ENCODE results near the gene AP1M2.

Gene AP1M2

DNA sequence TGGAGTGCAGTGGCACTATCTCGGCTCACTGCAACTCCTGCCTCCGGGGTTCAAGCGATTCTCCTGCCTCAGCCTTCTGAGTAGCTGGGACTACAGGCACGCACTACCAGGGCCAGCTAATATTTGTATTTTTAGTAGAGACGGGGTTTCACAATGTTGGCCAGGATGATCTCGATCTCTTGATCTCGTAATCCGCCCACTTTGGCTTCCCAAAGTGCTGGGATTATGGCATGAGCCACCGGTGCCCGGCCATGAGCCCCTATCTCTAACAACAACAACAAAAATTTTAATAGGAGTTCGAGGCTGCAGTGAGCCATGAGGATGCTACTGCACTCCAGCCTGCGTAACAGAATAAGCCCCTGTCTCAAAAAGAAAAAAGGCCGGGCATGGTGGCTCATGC, 5.0 kb downstream of the AP1M2 start:
- TF ChIP-seq GATA3 (IDR thresholded peaks at IDR 0.05; ENCODE audit: low read depth, low read length) (no peak), GATA2 (IDR thresholded peaks at IDR 0.05; ENCODE audit: low read depth, low read length) (no peak)

DNA sequence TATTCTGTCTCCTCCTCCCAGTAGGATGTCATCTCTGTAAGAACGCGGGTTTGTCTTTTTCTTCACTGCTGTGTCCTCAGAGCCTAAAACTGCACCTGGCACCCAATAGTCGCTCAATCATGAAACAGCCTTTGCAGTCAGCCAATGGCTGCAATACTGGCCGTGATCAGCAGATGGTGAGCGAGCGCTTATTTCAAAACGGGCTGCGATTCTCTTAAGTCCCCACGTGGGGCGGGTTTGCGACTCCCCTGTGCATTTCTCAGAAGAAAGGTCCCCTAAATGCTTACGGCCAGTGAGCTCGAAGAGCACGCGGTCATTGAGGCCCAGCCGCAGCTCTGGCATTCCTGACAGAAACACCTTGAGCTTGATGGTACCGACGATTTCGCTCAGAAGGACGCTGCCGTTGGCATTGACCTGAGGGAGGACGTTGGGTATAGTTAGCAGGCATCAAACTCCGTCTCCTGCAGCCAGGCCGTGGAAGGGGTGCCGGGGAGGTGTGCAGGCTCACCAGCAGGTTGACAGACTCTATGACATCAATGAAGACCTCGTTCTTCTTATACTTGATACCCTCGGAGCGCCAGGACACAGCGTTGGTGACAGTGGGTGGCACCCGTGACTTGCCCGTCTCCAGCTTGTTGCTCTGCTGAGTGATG, 6.0 kb downstream of the AP1M2 start:
- TF ChIP-seq GATA3 (IDR thresholded peaks at IDR 0.05; ENCODE audit: low read depth, low read length) (no peak), GATA2 (IDR thresholded peaks at IDR 0.05; ENCODE audit: low read depth, low read length) (no peak)

- TF ChIP-seq GATA3 (IDR thresholded peaks at IDR 0.05; ENCODE audit: low read depth, low read length): no peak
- no peak for TF ChIP-seq GATA2 (IDR thresholded peaks at IDR 0.05; ENCODE audit: low read depth, low read length)
Measured at GRCh38 chr19:10577951-10578350, 9.2 kb downstream of the AP1M2 start.

- no peak for TF ChIP-seq GATA3 (IDR thresholded peaks at IDR 0.05; ENCODE audit: low read depth, low read length)
- no peak for TF ChIP-seq GATA2 (IDR thresholded peaks at IDR 0.05; ENCODE audit: low read depth, low read length)
Measured at GRCh38 chr19:10575011-10575716, 11.9 kb downstream of the AP1M2 start.

- TF ChIP-seq GATA3 (IDR thresholded peaks at IDR 0.05; ENCODE audit: low read depth, low read length) (no peak), GATA2 (IDR thresholded peaks at IDR 0.05; ENCODE audit: low read depth, low read length) (no peak)
Measured at GRCh38 chr19:10574462-10574861, 12.7 kb downstream of the AP1M2 start.

DNA sequence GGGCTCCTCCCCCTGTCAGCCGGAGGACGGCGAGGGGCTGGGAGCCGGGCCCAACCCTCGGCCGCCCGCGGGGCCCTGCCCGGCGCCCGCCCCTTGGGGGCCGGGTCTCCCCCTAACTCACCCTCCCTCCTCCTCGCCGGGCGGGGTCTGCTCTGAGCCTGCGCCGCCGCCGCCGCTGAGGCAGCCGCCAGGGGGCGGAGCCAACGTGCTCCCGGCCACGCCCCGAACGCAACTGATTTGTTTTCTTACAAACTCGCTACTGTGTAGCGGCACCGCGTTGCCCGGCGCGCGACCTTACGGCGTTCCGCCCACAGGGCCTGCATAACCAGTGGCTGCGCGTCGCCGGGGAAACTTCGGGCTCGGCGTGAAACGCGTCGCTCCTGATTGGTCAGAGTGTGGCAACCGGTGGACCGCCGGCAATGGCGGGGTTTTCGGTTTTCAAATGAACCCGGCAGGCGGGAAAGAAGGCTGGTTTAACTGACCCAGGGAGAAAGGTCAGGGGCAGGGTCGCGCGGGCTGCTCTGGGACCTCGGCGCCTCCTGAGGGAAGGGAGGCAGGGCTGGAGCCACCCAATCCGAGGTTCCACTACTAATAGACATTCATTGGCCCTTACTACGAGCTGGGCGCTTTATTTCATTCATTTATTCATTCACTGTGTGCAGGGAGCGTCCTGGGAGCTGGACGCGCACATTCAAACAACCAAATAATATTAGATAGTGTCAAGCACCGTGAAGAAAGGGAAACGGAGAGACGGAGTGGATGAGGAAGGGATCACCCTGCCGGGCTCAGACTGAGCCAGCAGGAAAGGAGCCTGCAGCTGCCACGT, 18.1 kb downstream of the AP1M2 start, which contains the start of gene CDKN2D:
CDKN2D (minus strand) TSS at position 154 of the 826 bp plus-strand sequence. CDS start 326 bp downstream, outside the sequence.
- no peak for TF ChIP-seq GATA3 (IDR thresholded peaks at IDR 0.05; ENCODE audit: low read depth, low read length)
- no peak for TF ChIP-seq GATA2 (IDR thresholded peaks at IDR 0.05; ENCODE audit: low read depth, low read length)

- no peak for TF ChIP-seq GATA3 (IDR thresholded peaks at IDR 0.05; ENCODE audit: low read depth, low read length)
Measured at GRCh38 chr19:10568062-10568825, 18.9 kb downstream of the AP1M2 start.

GRCh38 chr19:10567656-10568055, 19.5 kb downstream of the AP1M2 start:
- no peak for TF ChIP-seq GATA2 (IDR thresholded peaks at IDR 0.05; ENCODE audit: low read depth, low read length)
- no peak for TF ChIP-seq GATA3 (IDR thresholded peaks at IDR 0.05; ENCODE audit: low read depth, low read length)

DNA sequence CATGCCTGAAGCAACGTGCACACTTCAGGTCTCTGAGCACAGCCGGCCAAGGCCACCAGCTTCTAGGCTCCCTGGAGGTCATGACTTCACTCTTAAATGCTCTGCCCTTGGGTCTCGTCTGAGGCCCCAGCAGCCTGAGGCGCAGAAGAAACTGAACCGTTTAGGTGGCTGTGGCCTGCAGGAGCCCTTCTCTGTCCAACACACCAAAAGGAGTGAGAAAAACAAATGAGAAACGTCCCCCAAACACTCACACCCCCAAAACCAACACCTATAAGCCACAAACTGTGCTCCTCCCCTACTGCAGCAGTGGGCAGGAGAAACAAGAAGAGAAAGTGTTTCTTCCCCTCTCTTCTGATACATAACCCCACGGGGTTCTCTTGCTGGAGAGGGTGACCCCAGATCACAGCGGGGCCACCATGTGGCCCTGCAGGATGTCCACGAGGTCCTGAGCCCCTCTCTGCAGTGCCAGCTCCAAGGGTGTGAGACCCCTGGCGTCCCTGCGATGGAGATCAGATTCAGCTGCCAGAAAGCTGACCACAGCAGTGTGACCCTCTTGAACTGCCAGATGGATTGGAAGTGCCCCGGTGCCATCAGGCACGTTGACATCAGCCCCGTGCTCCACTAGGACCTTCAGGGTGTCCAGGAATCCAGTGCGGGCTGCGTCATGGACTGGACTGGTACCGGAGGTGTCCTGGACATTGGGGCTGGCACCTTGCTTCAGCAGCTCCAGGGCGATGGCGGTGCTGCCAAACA, 20.3 kb downstream of the AP1M2 start:
- TF ChIP-seq GATA3 (IDR thresholded peaks at IDR 0.05; ENCODE audit: low read depth, low read length): no peak
- TF ChIP-seq GATA2 (IDR thresholded peaks at IDR 0.05; ENCODE audit: low read depth, low read length): no peak

- TF ChIP-seq GATA2 (IDR thresholded peaks at IDR 0.05; ENCODE audit: low read depth, low read length) (no peak), GATA3 (IDR thresholded peaks at IDR 0.05; ENCODE audit: low read depth, low read length) (no peak)
Measured at GRCh38 chr19:10566408-10566657, 20.8 kb downstream of the AP1M2 start.

GRCh38 chr19:10565567-10566407, 21.3 kb downstream of the AP1M2 start, which contains the start of gene KRI1:
TSS of gene KRI1 (minus strand) at chr19:10566010. CDS start at chr19:10565999, 11 bp downstream.
- TF ChIP-seq GATA3 (IDR thresholded peaks at IDR 0.05; ENCODE audit: low read depth, low read length) (no peak), GATA2 (IDR thresholded peaks at IDR 0.05; ENCODE audit: low read depth, low read length) (no peak)

GRCh38 chr19:10565028-10565566, 22.0 kb downstream of the AP1M2 start:
- TF ChIP-seq GATA3 (IDR thresholded peaks at IDR 0.05; ENCODE audit: low read depth, low read length) (no peak), GATA2 (IDR thresholded peaks at IDR 0.05; ENCODE audit: low read depth, low read length) (no peak)

All from SH-SY5Y (cell line).